Ramos (cell line): ENCODE results near the gene ZNF628.

Source experiments
- in situ Hi-C: fragments of 300-500 bp; cut with MboI; formaldehyde crosslinking; loops from one replicate; pipeline ENCODE4 v1.14.3; 2022; ENCODE audit warnings: low sequenced_read_pairs; ENCODE audit not compliant: unreplicated experiment

The ZNF628 gene

DNA sequence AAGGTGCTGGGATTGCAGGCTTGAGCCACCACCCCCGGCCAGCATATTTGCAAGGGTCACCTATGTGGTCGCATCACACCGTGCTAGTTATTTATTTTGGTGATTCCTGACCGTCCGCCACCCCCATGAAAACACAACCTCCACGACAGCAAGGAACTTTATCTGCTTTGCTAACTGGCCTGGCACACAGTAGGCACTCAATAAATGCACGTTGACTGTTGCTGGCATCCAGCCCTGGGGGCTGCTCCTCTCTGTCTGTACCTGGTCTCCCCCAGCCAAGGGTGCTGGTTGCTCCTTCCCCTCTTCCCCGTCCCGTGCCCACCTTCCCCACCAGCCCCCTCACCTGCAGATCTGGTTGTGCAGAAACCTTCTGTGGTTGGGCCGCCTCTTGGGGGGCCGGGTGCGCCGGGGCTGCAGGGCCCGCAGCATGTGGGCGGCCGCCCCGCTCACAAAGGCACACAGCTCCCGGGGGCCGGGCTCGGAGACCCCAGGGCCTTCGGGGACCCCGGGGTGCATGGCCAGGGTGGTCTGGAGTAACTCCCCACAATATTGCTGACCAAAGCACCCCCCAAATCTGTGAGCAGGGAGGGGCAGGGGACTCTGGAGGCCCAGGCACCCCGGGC, 12.3 kb upstream of the ZNF628 start:
- in situ Hi-C loops = no loop called here

DNA sequence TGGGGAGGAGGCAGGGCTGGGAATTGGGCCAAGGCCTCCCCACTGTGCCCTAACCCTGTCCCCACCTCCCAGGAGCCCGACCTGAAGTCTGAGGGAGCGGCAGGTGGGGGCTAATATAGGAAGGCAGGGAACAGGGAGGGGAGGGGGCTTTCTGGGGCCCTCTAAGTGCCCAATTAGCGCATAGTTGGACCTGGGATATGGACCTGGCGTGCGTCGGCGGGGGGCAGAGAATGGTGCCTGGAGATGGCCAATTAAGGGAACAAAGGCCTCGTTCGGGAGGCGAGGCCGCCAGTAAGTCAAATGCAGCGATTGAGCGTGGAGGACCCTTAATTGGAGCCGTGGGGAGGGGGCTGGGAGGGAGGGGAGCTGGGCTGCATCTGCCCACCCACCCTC, 11.8 kb upstream of the ZNF628 start, which contains the start of gene C19orf85:
Gene C19orf85 (minus strand): TSS at position 90 of the 393 bp plus-strand sequence. CDS start 197 bp downstream, outside the sequence.
- in situ Hi-C loops = no loop called here

DNA sequence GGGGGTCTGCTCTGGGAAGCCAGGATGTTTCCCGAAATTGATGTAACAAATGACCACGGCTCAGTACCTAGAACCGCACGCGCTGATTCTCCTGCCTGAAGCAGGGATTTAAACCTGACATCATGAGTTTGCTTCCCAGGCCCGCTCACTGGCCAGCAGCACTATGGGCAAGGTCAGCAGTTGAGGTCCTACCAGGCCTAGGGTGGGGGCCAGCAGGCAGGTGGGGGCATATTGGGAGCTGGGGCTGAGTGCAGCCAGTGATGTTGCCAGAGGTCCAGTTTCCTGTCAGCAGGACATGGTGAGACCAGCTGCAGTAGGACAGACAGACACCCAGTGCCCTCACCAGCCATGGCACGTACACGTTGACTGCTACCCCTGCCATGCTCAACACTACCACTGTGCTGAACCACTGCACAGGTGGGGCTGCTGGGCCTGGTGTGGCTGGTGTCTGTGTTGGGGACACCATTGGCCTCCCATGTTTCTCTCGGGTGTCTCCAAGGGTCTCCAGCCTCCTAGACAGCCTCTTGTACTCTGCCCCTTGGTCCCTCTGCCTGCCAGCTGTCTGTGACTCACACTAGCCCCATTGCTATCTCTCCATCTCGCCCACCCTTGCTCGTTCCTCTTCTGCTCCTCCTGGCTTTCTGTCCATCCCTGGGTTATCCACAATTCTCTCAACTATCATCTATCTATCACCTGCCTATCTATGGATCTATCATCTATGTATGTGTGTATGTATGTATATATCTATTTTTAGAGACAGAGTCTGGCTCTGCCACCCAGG, 10.8 kb upstream of the ZNF628 start:
- in situ Hi-C loops = no loop called here

DNA sequence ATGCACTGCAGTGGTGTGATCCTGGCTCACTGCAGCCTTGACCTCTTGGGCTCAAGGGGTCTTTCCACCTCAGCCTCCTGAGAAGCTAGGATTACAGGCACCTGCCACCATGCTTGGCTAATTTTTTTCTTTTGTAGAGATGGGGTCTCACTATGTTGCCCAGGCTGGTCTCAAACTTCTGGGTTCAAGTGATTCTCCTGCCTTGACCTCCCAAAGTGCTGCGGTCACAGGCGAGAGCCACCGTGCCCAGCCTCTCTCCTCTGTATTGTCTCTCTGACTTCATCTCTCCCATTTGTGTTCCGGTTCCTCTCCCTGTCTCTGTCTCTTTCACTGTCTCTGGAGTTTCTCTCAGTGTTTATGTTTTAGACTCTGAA, 10.2 kb upstream of the ZNF628 start:
- in situ Hi-C loops = no loop called here

DNA sequence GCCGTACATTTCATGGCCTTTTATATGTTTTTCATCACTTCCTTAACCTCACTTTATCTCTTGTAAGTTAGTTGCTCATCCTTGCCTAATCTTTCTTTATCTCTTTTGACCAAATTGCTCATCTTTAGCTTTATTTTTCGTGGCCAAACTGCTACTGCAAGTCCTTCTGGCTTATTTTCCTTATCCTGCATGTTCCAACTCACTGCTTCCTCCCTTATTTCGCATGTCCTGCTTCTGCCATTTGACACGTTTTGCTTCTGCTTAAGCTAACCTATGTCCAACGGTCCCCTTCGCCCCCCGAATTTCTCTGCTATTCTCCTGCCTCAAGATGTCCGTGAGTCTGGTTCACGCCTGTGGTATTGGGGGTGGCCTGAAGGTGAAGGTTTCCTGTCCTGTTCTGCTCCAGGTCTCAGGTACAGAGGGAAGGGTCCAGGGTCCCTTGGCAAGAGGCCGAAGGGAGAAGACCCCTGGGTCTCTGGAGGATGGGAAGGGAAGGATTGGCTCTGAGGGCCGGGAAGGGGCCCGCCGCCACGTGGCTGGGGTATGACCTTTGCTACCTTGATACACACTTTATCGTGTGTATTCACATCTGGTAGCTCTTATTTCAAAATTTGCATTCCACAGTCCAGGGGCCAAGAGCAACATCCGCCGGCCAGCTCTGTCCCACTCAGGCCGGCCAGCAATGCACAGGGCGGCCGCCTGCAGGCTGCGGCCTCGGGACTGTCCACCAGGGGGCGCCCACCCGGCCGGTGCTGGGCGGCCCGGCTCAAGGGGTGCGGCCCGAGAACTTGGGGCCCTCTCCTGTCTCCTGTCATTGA, 9.0 kb upstream of the ZNF628 start:
- in situ Hi-C loops = no loop called here

DNA sequence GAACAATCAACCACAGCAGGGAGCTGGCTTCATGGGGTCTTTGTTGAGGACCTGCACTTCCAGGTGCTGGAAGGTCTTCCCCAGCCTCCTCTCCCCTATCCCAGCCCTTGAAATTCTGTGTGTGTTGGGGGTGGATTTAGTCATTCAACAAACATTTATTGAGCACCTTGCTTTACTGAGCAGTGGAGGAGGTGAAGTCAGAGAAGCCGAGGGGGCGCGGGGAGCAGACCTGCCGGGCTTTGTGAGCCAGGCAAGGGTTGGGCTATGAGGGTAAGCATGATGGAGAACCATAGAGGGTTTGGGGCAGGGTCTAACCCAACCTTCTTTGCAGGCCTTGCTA, 8.4 kb upstream of the ZNF628 start:
- in situ Hi-C loops = no loop called here

DNA sequence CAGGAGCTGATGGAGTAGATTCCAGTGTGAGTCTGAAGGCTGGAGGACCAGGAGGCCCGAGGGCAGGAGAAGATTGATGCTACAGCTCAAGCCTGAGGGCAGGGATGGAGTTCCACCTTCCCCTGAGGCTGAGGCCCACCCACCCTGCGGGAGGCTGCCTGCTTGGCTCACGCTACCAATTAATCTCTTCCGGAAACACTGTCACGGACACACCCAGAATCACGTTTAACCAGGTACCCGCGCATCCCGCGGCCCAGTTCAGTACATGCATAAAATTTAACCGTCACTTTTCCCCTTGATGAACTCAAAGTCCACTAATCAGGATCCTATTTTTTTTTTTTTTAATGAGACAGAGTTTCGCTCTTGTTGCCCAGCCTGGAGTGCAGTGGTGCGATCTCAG, 5.2 kb upstream of the ZNF628 start:
- in situ Hi-C loops = no loop called here

DNA sequence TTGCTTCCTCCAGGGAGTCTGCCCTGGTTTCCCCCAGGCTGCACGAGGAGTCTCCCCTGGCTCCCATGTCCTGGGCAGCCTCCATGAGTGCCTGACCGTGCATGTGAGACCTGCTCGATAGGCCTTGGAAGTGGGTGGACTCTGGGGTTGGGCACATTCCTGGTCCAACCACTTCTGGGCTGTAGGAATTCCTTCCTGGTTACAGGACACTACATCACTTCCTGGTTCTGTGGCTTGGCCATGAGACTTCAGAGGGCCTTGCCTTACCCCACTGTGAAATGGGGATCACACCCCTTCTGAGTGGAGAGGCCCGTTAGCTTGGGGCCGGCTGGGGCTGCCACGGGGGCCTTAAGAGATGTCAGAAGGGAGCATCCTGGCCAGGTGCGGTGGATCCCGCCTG, 4.0 kb upstream of the ZNF628 start:
- in situ Hi-C loops = no loop called here

DNA sequence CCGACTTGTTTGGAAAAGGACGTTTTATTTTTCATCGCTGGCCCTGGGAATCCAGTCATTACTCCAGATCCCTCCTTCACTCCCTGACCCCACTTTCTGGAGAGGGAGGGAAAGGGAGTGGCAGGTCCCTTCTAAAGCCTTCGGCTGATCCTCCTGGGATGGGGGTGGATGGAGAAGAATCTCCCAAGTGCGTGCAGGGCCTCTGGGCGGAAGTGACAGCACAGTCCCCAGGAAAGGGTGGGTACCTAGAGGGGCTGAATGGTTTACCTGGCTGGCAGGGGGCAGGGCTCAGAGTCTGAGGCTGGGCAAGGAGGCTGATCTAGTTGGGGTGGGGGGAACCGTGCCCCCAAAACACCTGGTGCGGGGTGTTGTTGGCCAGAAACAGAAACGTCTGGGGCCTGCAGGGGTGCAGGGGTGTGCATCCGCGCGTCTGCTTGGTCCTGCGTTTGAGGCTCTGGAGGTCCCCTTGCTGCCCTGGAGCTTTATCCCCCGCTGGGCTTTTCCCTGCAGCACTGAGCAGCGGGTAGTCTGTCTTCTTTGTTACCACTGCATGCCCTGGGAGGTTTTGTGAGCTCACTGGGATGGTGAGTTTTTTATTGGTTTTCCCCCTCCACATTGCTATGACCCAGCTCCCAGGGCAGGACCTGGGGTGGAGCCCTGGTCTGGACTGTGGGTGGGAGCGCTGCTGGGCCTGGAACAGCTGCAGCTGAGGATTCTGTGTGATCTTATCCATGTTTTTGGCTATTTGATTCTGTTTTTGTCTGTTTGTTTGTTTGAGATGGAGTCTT, 3.0 kb upstream of the ZNF628 start:
- in situ Hi-C loops = no loop called here

DNA sequence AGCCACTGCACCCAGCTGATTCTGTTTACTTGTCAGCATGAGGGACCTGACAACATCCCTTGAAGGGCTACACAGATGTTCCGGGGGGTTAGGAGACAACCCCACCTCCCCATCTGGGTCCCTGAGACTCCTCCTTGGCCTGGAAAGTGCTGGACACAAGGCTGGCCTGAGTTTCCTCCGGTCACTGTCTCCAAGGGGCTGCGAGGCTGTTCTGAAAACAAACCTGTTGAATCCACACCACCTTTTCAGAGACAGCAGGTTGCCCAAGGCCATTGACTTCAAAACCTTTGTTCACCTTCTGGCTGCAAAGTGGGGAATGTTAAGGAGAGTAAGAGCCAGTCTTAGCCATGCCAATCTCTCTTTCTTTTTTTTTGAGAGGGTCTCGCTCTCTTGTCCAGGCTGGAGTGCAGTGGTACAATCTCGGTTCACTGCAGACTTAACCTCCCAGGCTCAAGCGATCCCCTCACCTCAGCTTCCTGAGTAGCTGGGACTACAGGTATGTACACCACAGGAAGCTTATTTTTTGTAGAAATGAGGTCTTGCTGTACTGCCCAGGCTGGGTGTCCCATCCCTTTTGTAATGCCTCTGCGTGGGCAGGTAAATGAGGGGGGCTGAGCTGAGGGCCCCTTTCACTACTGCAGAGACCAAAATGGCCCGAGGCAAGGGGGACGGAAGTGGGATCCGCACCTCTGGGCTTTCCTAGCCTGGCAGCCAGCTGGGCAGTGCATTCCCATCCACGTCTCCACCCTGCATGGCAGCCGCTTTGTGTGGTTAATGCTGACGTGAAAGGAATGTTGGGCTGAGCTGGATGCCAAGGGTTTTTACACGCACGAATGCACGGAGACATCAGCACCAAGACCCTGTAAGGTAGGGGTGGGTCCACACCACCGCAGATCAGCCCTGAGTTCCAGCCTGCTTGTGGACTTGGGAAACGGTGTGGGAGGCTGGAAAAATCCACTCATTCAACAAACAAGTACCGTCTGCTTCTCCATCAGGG, 1.9 kb upstream of the ZNF628 start:
- in situ Hi-C loops = no loop called here

DNA sequence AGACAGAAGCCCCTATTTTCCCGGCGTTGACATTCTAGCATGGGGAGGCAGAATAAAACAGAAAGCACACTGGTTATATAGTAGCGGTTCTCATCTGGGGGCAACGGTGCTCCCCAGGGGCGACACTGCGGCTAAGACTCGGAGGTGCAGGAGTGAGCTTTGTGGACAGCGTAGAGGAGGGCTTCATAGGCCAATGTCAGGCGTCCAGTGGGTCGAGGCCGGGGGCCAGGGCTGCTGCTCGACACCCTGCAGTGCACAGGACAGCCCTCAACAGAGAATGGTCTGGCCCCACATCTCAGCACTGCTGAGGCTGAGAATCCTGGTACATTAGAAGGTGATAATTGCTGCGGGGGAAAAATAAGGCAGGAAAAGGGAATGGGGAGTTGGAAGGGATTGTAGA, 1.5 kb downstream of the ZNF628 start:
- in situ Hi-C loops = no loop called here

DNA sequence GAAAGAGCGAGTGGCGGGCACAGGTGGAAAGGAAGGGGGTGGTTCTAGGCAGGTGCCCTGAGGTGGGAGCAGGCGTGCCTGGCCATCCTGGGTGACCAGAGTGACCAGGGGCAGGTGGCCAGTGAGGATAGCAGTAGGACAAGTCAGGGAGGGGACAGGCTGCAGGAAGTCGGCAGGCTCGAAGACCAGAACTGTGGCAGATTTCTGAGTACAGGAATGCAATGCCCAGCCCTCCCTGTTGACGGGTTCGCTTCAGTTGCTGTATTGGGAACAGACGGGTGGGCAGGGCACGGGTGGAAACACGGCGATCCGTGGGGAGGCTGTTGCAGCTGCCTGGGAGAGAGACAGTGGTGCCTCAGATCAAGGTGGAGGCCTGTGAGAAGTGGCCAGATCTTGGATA, 1.9 kb downstream of the ZNF628 start:
- in situ Hi-C loops = no loop called here

DNA sequence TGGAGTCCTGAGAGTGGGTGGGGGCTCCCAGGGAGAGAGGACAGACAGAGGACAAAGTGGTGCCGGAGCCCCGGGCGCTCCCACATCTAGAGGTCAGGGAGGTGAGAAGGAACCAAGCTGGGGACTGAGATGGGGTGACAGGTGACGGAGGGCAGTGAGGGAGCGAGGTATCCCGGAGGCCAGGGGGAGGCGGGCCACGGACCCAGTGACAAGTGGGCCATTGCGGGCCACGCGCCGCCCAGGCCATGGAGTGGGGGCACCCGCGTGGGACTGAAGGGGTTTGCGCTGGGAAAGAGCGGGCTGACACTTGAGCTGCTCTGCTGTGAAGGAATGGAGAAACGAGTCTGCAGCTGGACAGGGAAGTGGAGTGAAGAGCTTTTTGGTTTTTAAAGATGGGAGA, 2.6 kb downstream of the ZNF628 start:
- in situ Hi-C loops = no loop called here

DNA sequence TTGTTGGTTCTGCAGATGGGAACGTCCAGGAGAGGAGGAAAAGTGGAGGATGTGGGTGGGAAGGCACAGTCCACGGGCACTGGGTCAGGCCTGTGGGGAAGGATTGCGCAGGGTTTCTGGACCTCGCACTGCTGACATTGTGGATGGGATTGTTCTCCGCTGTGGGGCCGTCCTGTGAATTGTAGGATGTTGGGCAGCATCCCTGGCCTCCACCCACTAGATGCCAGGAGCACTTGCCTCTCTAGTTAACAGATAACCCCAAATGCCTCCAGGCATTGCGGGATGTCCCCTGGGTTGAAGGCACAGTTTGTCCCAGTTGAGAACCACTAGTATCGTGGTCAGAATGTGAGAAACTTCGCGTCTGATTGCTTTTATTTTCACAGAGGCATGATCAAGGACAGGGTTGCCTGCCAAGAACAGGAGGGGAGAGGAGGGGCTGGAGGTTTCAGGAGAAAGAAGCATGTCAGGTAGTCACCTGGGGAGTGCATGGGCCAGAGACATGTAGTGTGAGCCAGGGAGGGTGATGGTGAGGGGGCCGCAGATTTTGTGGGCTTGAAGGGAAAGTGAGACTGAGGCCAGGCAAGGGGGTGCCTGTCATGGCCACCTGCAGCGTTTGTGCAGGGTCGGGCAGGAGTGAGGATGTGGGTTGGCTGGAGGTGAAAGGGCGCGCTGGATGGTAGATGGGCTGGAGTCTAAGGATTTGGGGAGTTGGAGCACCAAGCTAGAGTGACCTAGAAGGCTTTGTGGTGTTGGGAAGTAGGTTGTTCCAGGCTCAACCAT, 3.2 kb downstream of the ZNF628 start:
- in situ Hi-C loops = no loop called here

DNA sequence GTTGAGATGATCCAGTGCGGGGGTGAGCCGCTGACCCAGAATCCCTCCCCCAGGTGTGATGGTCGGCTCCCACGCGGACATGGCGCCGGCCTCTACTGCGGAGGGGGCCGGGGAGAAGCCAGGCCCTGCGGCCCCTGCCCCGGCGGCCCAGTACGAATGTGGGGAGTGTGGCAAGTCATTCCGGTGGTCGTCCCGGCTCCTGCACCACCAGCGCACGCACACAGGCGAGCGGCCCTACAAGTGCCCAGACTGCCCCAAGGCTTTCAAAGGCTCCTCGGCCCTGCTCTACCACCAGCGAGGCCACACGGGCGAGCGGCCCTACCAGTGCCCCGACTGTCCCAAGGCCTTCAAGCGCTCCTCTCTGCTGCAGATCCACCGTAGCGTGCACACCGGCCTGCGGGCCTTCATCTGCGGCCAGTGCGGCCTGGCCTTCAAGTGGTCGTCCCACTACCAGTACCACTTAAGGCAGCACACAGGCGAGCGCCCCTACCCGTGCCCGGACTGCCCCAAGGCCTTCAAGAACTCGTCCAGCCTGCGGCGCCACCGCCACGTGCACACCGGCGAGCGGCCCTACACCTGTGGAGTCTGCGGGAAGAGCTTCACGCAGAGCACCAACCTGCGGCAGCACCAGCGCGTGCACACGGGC, 4.9 kb downstream of the ZNF628 start:
- in situ Hi-C loops = no loop called here

DNA sequence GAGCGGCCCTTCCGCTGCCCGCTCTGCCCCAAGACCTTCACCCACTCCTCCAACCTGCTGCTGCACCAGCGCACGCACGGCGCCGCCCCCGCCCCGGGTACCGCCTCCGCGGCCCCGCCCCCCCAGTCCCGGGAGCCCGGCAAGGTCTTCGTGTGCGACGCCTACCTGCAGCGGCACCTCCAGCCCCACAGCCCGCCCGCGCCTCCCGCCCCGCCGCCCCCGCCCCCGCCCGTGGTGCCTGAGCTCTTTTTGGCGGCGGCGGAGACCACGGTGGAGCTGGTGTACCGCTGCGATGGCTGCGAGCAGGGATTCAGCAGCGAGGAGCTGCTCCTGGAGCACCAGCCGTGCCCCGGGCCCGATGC, 5.4 kb downstream of the ZNF628 start:
- in situ Hi-C loops = no loop called here

DNA sequence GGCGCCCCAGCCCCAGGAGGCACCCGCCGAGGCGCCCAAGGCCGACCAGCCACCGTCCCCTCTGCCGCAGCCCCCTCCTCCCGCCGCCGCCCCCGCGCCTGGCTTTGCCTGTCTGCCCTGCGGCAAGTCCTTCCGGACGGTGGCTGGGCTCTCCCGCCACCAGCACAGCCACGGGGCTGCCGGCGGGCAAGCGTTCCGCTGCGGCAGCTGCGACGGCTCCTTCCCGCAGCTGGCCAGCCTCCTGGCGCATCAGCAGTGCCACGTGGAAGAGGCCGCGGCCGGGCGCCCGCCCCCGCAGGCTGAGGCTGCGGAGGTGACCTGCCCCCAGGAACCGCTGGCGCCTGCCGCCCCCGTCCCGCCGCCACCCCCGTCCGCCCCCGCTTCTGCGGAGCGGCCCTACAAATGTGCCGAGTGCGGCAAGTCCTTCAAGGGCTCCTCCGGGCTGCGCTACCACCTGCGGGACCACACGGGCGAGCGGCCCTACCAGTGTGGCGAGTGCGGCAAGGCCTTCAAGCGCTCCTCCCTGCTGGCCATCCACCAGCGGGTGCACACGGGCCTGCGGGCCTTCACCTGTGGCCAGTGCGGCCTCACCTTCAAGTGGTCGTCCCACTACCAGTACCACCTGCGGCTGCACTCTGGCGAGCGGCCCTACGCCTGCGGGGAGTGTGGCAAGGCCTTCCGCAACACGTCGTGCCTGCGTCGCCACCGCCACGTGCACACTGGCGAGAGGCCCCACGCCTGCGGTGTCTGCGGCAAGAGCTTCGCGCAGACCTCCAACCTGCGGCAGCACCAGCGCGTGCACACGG, 5.9 kb downstream of the ZNF628 start:
- in situ Hi-C loops = no loop called here
